Measurements from ENCODE around the gene RPS6KA3. TPM values are rescaled to one million over a fixed set of nuclear protein-coding genes. Genes with fewer than 3 reads are reported as not detected.

The RPS6KA3 gene
- polyA plus RNA-seq, 1 experiment = 15.4 TPM

DNA sequence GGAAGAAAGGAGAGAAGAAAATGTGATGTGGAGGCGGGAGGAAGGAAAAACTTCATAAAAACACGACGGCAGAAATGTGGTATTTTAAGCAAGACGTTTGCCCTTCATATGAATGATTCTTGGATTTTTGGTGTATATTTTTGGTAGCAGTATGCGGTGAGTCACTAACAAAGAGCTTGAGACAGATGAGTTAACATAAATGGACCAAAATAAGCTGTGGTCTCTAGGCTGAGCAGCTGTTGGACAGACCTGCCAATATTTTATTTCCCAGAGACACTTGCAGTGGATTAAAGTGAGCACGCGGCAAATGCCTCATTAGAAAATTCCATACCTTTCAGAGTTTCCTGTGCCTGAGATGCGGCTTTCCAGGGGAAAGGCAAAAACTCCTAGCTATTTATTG is 43.1 kb upstream of the RPS6KA3 start:
- Histone ChIP-seq H3K4me3 (ENCODE audit: low read depth, low read length) (no peak overlapping the region), H3K27me3 (ENCODE audit: control insufficient read depth, insufficient read depth, low read length) (no peaks in the 10 kb centered on the region), H3K36me3 (ENCODE audit: control insufficient read depth, insufficient read depth, low read length) (no peaks in the 10 kb centered on the region)
- ChIA-PET CTCF (no interaction called here), POLR2A (no interaction called here)
- DNase-seq (ENCODE audit: low read depth) = no peak
- TF ChIP-seq CTCF (IDR thresholded peaks at IDR 0.05; ENCODE audit: insufficient read depth, low read depth, low read length) = no peak

- H3K36me3 ChIP-seq (ENCODE audit: control insufficient read depth, insufficient read depth, low read length) = no peaks in the 10 kb centered on the region
- CTCF ChIA-PET = no interaction called here
- no peak for TF ChIP-seq CTCF (IDR thresholded peaks at IDR 0.05; ENCODE audit: insufficient read depth, low read depth, low read length)
- no peak overlapping the region for H3K4me3 ChIP-seq (ENCODE audit: low read depth, low read length)
- no peaks in the 10 kb centered on the region for H3K27me3 ChIP-seq (ENCODE audit: control insufficient read depth, insufficient read depth, low read length)
- no peak for DNase-seq (ENCODE audit: low read depth)
- POLR2A ChIA-PET = no interaction called here
Observed at GRCh38 chrX:20306668-20307067, 40.0 kb upstream of the RPS6KA3 start.

GRCh38 chrX:20300822-20301221 is 34.1 kb upstream of the RPS6KA3 start:
- no peak for TF ChIP-seq CTCF (IDR thresholded peaks at IDR 0.05; ENCODE audit: insufficient read depth, low read depth, low read length)
- CTCF ChIA-PET = no interaction called here
- Histone ChIP-seq H3K36me3 (ENCODE audit: control insufficient read depth, insufficient read depth, low read length) (no peaks in the 10 kb centered on the region), H3K4me3 (ENCODE audit: low read depth, low read length) (no peak overlapping the region), H3K27me3 (ENCODE audit: control insufficient read depth, insufficient read depth, low read length) (no peaks in the 10 kb centered on the region)
- POLR2A ChIA-PET = no interaction called here
- DNase-seq (ENCODE audit: low read depth) = no peak

DNA sequence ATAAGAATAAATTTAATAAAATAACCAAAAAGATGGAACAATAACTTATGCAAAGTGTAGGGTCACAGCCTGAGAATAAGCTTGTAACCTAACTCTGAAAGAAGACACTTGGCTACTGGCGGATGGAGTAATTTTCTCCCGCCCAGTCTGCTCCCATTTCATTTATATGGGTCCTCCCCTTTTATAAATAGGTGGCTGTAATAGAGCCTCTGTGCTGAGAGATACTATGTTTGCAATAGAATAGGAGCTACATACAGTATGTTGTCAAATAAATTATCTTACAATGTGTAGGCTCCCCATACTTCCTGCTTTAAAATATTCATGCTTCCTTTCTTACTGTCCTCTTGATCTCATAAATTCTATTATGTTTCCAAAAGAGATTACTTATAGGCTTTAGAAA is 28.2 kb upstream of the RPS6KA3 start:
- CTCF ChIA-PET = no interaction called here
- H3K36me3 ChIP-seq (ENCODE audit: control insufficient read depth, insufficient read depth, low read length) = no peaks in the 10 kb centered on the region
- H3K27me3 ChIP-seq (ENCODE audit: control insufficient read depth, insufficient read depth, low read length) = no peaks in the 10 kb centered on the region
- no peak for TF ChIP-seq CTCF (IDR thresholded peaks at IDR 0.05; ENCODE audit: insufficient read depth, low read depth, low read length)
- H3K4me3 ChIP-seq (ENCODE audit: low read depth, low read length) = no peak overlapping the region
- POLR2A ChIA-PET = no interaction called here
- DNase-seq (ENCODE audit: low read depth) = no peak

- CTCF ChIA-PET = no interaction called here
Observed at GRCh38 chrX:20294284-20294683, 27.6 kb upstream of the RPS6KA3 start.

More at GRCh38 chrX:20294284-20294683, 27.6 kb upstream of the RPS6KA3 start:
- Histone ChIP-seq H3K27me3 (ENCODE audit: control insufficient read depth, insufficient read depth, low read length) (no peaks in the 10 kb centered on the region), H3K4me3 (ENCODE audit: low read depth, low read length) (no peak overlapping the region), H3K36me3 (ENCODE audit: control insufficient read depth, insufficient read depth, low read length) (no peaks in the 10 kb centered on the region)
- no peak for DNase-seq (ENCODE audit: low read depth)
- TF ChIP-seq CTCF (IDR thresholded peaks at IDR 0.05; ENCODE audit: insufficient read depth, low read depth, low read length) = no peak
- POLR2A ChIA-PET = no interaction called here
